A549 (cell line): ENCODE measurements around the gene PLCB1.

Source experiments
- JUN ChIP-seq, 2 experiments: fragments of >200 bp; sonication (Bioruptor Twin); formaldehyde crosslinking; IDR thresholded peaks; 2 replicates in 1 of 2; 3 replicates in 1 of 2; pipeline ENCODE4 v1.6.1; 2016 to 2017
- RAD21 ChIP-seq, 2 experiments: fragments of >200 bp in 1 of 2; sonication (Bioruptor Twin) in 1 of 2; formaldehyde crosslinking in 1 of 2; IDR thresholded peaks in 1 of 2; conservative IDR thresholded peaks in 1 of 2; 2 replicates in 1 of 2; 3 replicates in 1 of 2; pipeline ENCODE4 v1.6.1; 2012 to 2018; ENCODE audit warnings: inconsistent platforms in 1 of 2
- RFX5 ChIP-seq: fragments of 450-650 bp; IDR thresholded peaks from 2 replicates; pipeline ENCODE4 v1.7.1; 2014; ENCODE audit warnings: antibody characterized with exemption, mild to moderate bottlenecking, moderate library complexity
- TF ChIP-seq, protein P1 (sequence below): fragments of 200-600 bp; sonication (generic); IDR thresholded peaks from 2 replicates; pipeline ENCODE4 v1.6.1; 2016; ENCODE audit warnings: antibody characterized with exemption, mild to moderate bottlenecking, moderate library complexity
- TF ChIP-seq, protein P2 (sequence below): fragments of >200 bp; sonication (Bioruptor Twin); formaldehyde crosslinking; IDR thresholded peaks from 3 replicates; pipeline ENCODE4 v1.5.1; 2016

- no peak for TF ChIP-seq JUN (IDR thresholded peaks at IDR 0.05)
- TF ChIP-seq, protein P1, sequence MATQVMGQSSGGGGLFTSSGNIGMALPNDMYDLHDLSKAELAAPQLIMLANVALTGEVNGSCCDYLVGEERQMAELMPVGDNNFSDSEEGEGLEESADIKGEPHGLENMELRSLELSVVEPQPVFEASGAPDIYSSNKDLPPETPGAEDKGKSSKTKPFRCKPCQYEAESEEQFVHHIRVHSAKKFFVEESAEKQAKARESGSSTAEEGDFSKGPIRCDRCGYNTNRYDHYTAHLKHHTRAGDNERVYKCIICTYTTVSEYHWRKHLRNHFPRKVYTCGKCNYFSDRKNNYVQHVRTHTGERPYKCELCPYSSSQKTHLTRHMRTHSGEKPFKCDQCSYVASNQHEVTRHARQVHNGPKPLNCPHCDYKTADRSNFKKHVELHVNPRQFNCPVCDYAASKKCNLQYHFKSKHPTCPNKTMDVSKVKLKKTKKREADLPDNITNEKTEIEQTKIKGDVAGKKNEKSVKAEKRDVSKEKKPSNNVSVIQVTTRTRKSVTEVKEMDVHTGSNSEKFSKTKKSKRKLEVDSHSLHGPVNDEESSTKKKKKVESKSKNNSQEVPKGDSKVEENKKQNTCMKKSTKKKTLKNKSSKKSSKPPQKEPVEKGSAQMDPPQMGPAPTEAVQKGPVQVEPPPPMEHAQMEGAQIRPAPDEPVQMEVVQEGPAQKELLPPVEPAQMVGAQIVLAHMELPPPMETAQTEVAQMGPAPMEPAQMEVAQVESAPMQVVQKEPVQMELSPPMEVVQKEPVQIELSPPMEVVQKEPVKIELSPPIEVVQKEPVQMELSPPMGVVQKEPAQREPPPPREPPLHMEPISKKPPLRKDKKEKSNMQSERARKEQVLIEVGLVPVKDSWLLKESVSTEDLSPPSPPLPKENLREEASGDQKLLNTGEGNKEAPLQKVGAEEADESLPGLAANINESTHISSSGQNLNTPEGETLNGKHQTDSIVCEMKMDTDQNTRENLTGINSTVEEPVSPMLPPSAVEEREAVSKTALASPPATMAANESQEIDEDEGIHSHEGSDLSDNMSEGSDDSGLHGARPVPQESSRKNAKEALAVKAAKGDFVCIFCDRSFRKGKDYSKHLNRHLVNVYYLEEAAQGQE: no peak
- no peak for TF ChIP-seq RAD21 (conservative IDR thresholded peaks at IDR 0.05 in 1 of 2, IDR thresholded peaks at IDR 0.05 in 1 of 2)
- TF ChIP-seq, protein P2, sequence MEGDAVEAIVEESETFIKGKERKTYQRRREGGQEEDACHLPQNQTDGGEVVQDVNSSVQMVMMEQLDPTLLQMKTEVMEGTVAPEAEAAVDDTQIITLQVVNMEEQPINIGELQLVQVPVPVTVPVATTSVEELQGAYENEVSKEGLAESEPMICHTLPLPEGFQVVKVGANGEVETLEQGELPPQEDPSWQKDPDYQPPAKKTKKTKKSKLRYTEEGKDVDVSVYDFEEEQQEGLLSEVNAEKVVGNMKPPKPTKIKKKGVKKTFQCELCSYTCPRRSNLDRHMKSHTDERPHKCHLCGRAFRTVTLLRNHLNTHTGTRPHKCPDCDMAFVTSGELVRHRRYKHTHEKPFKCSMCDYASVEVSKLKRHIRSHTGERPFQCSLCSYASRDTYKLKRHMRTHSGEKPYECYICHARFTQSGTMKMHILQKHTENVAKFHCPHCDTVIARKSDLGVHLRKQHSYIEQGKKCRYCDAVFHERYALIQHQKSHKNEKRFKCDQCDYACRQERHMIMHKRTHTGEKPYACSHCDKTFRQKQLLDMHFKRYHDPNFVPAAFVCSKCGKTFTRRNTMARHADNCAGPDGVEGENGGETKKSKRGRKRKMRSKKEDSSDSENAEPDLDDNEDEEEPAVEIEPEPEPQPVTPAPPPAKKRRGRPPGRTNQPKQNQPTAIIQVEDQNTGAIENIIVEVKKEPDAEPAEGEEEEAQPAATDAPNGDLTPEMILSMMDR: no peak
- no peak for TF ChIP-seq RFX5
Observed at GRCh38 chr20:8700756-8701155, 568.7 kb downstream of the PLCB1 start.
